ENCODE data around the gene ZC3H7A. TPM values are rescaled to one million over a fixed set of nuclear protein-coding genes. Genes with fewer than 3 reads are reported as not detected.

Gene ZC3H7A
- total and polyA plus RNA-seq, 9 of the 15 experiments (the other 6 are each of a cell fraction or from before 2014, with no cell fraction given) = 19.8 to 49.1 (median 28.2) TPM

DNA sequence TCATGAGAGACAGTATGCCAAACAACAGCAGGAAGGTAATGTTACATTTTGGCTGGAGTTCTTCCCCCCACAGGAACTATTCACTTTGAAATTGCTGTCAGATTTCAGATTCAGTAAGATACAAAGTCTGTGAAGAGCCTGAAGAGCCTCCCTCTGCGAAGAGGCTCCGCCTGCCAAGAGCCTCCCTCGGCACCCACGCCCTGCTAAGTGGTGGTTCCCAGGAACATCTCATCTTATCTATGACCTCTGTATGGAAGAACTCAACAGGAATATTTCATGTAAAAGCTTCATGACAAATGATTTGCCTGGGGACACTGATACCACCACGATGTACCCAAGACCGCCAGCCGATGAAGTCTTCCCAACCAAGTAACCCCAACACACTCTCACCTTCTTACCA lies 3.2 kb downstream of the ZC3H7A start (continued):
- TF ChIP-seq RBM34 (IDR thresholded peaks at IDR 0.05; ENCODE audit: borderline replicate concordance, insufficient read depth, low read length) = no peak
- TF ChIP-seq, protein P1, sequence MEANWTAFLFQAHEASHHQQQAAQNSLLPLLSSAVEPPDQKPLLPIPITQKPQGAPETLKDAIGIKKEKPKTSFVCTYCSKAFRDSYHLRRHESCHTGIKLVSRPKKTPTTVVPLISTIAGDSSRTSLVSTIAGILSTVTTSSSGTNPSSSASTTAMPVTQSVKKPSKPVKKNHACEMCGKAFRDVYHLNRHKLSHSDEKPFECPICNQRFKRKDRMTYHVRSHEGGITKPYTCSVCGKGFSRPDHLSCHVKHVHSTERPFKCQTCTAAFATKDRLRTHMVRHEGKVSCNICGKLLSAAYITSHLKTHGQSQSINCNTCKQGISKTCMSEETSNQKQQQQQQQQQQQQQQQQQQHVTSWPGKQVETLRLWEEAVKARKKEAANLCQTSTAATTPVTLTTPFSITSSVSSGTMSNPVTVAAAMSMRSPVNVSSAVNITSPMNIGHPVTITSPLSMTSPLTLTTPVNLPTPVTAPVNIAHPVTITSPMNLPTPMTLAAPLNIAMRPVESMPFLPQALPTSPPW (CRISPR knock-in tag; IDR thresholded peaks at IDR 0.05) = 0 out of 2 replicates have a peak, but pooled peaks have one; percentile 15
- no peak for TF ChIP-seq STAT5B (CRISPR knock-in tag; IDR thresholded peaks at IDR 0.05)
- TF ChIP-seq MTF1 (CRISPR knock-in tag; IDR thresholded peaks at IDR 0.05; ENCODE audit: borderline replicate concordance) = no peak
- TF ChIP-seq ZNF224 (CRISPR knock-in tag; IDR thresholded peaks at IDR 0.05) = no peak
- TF ChIP-seq SRSF1 (IDR thresholded peaks at IDR 0.05; ENCODE audit: low read depth, low read length) = no peak
- TF ChIP-seq RCOR1 (IDR thresholded peaks at IDR 0.05; ENCODE audit: borderline replicate concordance in 1 of 2, low read depth in 2 of 2, low read length in 2 of 2) = 0 out of 4 replicates have a peak, but pooled peaks of 1 of the 2 experiments have one; percentile 33
- TF ChIP-seq, protein P2, sequence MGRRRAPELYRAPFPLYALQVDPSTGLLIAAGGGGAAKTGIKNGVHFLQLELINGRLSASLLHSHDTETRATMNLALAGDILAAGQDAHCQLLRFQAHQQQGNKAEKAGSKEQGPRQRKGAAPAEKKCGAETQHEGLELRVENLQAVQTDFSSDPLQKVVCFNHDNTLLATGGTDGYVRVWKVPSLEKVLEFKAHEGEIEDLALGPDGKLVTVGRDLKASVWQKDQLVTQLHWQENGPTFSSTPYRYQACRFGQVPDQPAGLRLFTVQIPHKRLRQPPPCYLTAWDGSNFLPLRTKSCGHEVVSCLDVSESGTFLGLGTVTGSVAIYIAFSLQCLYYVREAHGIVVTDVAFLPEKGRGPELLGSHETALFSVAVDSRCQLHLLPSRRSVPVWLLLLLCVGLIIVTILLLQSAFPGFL (CRISPR knock-in tag; IDR thresholded peaks at IDR 0.05) = no peak
- no peak for TF ChIP-seq KDM1A (IDR thresholded peaks at IDR 0.05)
- peak; percentile 72 for TF ChIP-seq MEIS2 (IDR thresholded peaks at IDR 0.05; ENCODE audit: partially characterized antibody)
- no peak for TF ChIP-seq KLF1 (tag; IDR thresholded peaks at IDR 0.05)
- peak; percentile 18 for TF ChIP-seq CCNT2 (IDR thresholded peaks at IDR 0.05; ENCODE audit: borderline replicate concordance, extremely low read depth, insufficient read length, low read depth, low read length)
- TF ChIP-seq, protein P3, sequence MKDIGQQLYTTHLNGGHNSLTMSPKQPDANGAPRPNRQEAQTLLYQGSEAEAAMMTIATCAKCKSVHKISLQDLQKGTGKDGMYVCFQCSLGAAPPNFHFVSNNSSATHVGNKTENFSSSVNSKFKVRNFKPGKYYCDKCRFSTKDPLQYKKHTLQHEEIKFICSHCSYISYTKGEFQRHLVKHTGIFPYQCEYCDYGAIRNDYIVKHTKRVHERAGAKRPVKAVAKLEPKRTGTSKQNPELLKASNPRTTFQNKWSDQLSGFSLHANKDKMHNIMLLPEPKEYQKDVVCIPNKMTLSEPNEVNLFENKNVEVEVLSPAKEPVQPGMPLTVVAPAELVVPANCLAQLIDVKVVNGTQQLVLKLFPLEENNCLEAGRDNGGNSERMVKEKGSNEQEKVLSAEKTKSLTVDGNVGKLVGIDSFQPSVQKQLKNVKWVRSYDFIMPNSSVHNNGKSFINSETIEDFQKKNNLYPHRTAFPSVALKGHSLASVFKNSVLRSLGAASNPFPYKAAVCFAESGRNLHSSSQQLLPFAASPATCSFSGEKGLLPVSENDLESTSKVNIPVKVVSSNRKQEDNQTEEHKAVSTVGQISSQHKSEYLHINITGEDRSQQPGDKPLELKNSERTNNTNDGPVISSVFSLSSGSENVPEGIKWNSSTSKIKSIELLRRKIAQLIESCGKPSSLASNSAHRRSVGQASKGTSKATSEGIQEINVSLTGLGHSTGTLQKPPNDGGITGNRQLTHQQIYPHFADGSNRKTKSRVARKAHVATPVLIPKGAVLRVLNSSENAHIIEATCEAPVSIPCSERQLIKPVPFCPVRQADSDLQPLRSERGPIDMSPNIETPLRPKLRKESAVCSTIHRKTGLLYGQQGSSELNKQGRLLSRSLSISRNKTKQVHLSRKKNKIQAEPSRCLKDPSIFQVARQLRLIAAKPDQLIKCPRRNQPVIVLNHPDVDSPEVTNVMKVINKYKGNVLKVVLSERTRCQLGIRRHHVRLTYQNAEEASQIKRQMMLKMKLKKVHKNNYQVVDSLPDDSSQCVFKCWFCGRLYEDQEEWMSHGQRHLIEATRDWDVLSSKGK (CRISPR knock-in tag; IDR thresholded peaks at IDR 0.05) = no peak
- TF ChIP-seq, protein P4, sequence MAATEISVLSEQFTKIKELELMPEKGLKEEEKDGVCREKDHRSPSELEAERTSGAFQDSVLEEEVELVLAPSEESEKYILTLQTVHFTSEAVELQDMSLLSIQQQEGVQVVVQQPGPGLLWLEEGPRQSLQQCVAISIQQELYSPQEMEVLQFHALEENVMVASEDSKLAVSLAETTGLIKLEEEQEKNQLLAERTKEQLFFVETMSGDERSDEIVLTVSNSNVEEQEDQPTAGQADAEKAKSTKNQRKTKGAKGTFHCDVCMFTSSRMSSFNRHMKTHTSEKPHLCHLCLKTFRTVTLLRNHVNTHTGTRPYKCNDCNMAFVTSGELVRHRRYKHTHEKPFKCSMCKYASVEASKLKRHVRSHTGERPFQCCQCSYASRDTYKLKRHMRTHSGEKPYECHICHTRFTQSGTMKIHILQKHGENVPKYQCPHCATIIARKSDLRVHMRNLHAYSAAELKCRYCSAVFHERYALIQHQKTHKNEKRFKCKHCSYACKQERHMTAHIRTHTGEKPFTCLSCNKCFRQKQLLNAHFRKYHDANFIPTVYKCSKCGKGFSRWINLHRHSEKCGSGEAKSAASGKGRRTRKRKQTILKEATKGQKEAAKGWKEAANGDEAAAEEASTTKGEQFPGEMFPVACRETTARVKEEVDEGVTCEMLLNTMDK (IDR thresholded peaks at IDR 0.05; ENCODE audit: borderline replicate concordance, insufficient read depth, low read depth, low read length, poor library complexity, severe bottlenecking) = no peak
- no peak for TF ChIP-seq ATF1 (CRISPR knock-in tag; IDR thresholded peaks at IDR 0.05)
- no peak for TF ChIP-seq ATF1 (tag; IDR thresholded peaks at IDR 0.05)
- no peak for TF ChIP-seq SAFB2 (IDR thresholded peaks at IDR 0.05; ENCODE audit: borderline replicate concordance, low read depth, low read length, severe bottlenecking)
